ENCODE measurements around the gene PELI1. TPM values are rescaled to one million over a fixed set of nuclear protein-coding genes. Genes with fewer than 3 reads are reported as not detected.

The PELI1 gene
- total and polyA plus RNA-seq, 2 donors (not counting 3 experiments of a cell fraction or from before 2014, with no cell fraction given) = 14.2 to 30.9 TPM

DNA sequence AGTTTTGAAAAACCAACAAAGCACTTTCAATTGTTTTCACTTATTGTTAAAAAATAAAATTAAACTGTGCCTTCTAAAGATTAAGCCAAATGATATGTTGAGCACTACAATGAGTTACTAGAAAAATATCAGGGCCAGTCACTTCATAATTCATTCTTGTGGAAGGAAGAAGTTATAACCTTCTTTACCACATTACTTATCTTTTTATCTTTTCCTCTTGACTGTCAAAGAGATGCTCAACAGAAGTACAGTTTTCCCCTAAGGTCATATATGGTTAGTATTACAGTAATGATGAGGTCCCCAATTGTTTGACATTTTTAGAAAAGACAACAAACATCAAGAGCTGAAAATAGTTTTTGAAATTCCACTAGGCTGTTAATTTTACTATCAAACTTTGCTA is 9.4 kb downstream of the PELI1 start:
- Histone ChIP-seq H3K27me3 (ENCODE audit: control insufficient read depth in 2 of 2, insufficient read depth in 2 of 2, low read length in 2 of 2) (no peaks in the 10 kb centered on the region), H2AFZ (ENCODE audit: low read depth, low read length) (no peak overlapping the region), H3K9ac (replicated peaks; ENCODE audit: extremely low read depth, insufficient read depth, low read length) (no peak overlapping the region), H3K79me2 (ENCODE audit: control insufficient read depth, insufficient read depth, low read length) (peaks cover 97% of the 10 kb centered on the region), H3K4me2 (ENCODE audit: insufficient read depth, low read length) (no peak overlapping the region), H3K4me1 (ENCODE audit: control insufficient read depth, extremely low read depth, insufficient read depth, low read length) (peaks cover 26% of the 10 kb centered on the region), H3K4me3 (replicated peaks in 1 of 3; ENCODE audit: insufficient read depth in 1 of 3, low read depth in 1 of 3, low read length in 3 of 3) (no peak overlapping the region), H3K27ac (ENCODE audit: insufficient read depth, low read depth, low read length) (no peak overlapping the region), H3K36me3 (ENCODE audit: control insufficient read depth in 2 of 2, extremely low read depth in 1 of 2, insufficient read depth in 2 of 2, low read length in 2 of 2) (no peaks in the 10 kb centered on the region), H3K9me1 (replicated peaks; ENCODE audit: control insufficient read depth, extremely low read depth, insufficient read depth, low read length) (no peaks in the 10 kb centered on the region), H4K20me1 (replicated peaks; ENCODE audit: control insufficient read depth, extremely low read depth, insufficient read depth, low read length) (peaks cover 11% of the 10 kb centered on the region), H3K9me3 (replicated peaks; ENCODE audit: control insufficient read depth, insufficient read depth, low read length) (no peaks in the 10 kb centered on the region)
- POLR2A ChIA-PET = interaction anchor here (0.9 kb wide), 1 partner anchor 177 kb away, joined by 5 read pairs; no protein-coding TSS in a partner anchor
- TF ChIP-seq, protein P1, sequence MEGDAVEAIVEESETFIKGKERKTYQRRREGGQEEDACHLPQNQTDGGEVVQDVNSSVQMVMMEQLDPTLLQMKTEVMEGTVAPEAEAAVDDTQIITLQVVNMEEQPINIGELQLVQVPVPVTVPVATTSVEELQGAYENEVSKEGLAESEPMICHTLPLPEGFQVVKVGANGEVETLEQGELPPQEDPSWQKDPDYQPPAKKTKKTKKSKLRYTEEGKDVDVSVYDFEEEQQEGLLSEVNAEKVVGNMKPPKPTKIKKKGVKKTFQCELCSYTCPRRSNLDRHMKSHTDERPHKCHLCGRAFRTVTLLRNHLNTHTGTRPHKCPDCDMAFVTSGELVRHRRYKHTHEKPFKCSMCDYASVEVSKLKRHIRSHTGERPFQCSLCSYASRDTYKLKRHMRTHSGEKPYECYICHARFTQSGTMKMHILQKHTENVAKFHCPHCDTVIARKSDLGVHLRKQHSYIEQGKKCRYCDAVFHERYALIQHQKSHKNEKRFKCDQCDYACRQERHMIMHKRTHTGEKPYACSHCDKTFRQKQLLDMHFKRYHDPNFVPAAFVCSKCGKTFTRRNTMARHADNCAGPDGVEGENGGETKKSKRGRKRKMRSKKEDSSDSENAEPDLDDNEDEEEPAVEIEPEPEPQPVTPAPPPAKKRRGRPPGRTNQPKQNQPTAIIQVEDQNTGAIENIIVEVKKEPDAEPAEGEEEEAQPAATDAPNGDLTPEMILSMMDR (IDR thresholded peaks at IDR 0.05; ENCODE audit: extremely low read depth in 1 of 2, insufficient read depth in 1 of 2, low read depth in 1 of 2, low read length in 2 of 2) = no peak
- intact Hi-C loops (cut with micrococcal nuclease) = no loop called here
- dilution Hi-C loops (cut with MboI; ENCODE audit: extremely low pct_ligation_motif_present, low sequenced_read_pairs) = no loop called here
- CTCF ChIA-PET = interaction anchor here (0.9 to 1.3 kb wide), 5 partner anchors 10 to 85 kb away, joined by 3 to 9 read pairs (median 5); no protein-coding TSS in a partner anchor
- no peak for DNase-seq (ENCODE audit: low read depth, low spot score)
- no TSS peak for BruUV-seq (replicated peaks)
- no peak for FAIRE-seq

DNA sequence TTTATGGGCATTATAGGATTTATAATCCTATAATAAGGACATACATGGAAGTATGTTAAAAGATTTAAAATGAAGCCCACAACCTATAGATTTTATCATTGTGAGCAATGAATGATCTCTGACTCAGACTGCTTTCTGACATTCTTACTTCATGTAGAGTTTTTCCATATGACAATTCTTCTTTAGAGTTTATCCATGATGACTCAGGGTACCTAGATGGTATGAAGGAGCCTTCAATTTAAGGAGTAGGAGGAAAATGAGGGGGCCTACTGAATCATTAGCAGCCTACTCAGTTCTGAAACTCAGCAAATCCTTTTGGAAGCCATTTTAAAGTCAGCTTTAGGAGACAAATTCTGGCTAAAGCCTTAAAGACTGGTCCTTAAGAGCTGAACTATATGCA is 10.4 kb downstream of the PELI1 start:
- Histone ChIP-seq H3K27me3 (ENCODE audit: control insufficient read depth in 2 of 2, insufficient read depth in 2 of 2, low read length in 2 of 2) (no peaks in the 10 kb centered on the region), H3K79me2 (ENCODE audit: control insufficient read depth, insufficient read depth, low read length) (peaks cover 98% of the 10 kb centered on the region), H3K9ac (replicated peaks; ENCODE audit: extremely low read depth, insufficient read depth, low read length) (no peak overlapping the region), H3K27ac (ENCODE audit: insufficient read depth, low read depth, low read length) (no peak overlapping the region), H3K9me3 (replicated peaks; ENCODE audit: control insufficient read depth, insufficient read depth, low read length) (no peaks in the 10 kb centered on the region), H3K4me2 (ENCODE audit: insufficient read depth, low read length) (peak overlapping the region; percentile 16), H3K4me1 (ENCODE audit: control insufficient read depth, extremely low read depth, insufficient read depth, low read length) (peaks cover 26% of the 10 kb centered on the region), H3K4me3 (replicated peaks in 1 of 3; ENCODE audit: insufficient read depth in 1 of 3, low read depth in 1 of 3, low read length in 3 of 3) (no peak overlapping the region), H3K9me1 (replicated peaks; ENCODE audit: control insufficient read depth, extremely low read depth, insufficient read depth, low read length) (no peaks in the 10 kb centered on the region), H4K20me1 (replicated peaks; ENCODE audit: control insufficient read depth, extremely low read depth, insufficient read depth, low read length) (peaks cover 11% of the 10 kb centered on the region), H2AFZ (ENCODE audit: low read depth, low read length) (no peak overlapping the region), H3K36me3 (ENCODE audit: control insufficient read depth in 2 of 2, extremely low read depth in 1 of 2, insufficient read depth in 2 of 2, low read length in 2 of 2) (no peaks in the 10 kb centered on the region)
- no TSS peak for BruUV-seq (replicated peaks)
- DNase-seq (ENCODE audit: low read depth, low spot score) (peak; percentile 41), FAIRE-seq (no peak)
- dilution Hi-C loops (cut with MboI; ENCODE audit: extremely low pct_ligation_motif_present, low sequenced_read_pairs) (no loop called here), intact Hi-C loops (cut with micrococcal nuclease) (no loop called here)
- POLR2A ChIA-PET = no interaction called here
- CTCF ChIA-PET = interaction anchor here (1.0 to 2.1 kb wide), 6 partner anchors 8 to 194 kb away, joined by 3 to 9 read pairs (median 6); no protein-coding TSS in a partner anchor
- TF ChIP-seq GATA2 (IDR thresholded peaks at IDR 0.05; ENCODE audit: insufficient read depth, insufficient read length, low read depth, low read length) (peak; percentile 60), JUN (IDR thresholded peaks at IDR 0.05; ENCODE audit: borderline replicate concordance, insufficient read depth, insufficient read length, low read depth) (peak; percentile 21), FOS (IDR thresholded peaks at IDR 0.05; ENCODE audit: borderline replicate concordance, insufficient read depth, low read length) (peak; percentile 69)
- TF ChIP-seq, protein P2, sequence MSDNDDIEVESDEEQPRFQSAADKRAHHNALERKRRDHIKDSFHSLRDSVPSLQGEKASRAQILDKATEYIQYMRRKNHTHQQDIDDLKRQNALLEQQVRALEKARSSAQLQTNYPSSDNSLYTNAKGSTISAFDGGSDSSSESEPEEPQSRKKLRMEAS (IDR thresholded peaks at IDR 0.05; ENCODE audit: insufficient read depth, insufficient read length) = no peak
